ENCODE results near the gene CLCN7. TPM values are rescaled to one million over a fixed set of nuclear protein-coding genes. Genes with fewer than 3 reads are reported as not detected.

CLCN7 gene
- total and polyA plus RNA-seq, 2 experiments from 2014 or later = 17.4 to 53.8 TPM

- no peak overlapping the region for H3K4me3 Mint-ChIP-seq
- no peaks in the 10 kb centered on the region for H3K36me3 Mint-ChIP-seq (ENCODE audit: low read depth)
- H3K27ac Mint-ChIP-seq = no peak overlapping the region
Measured at GRCh38 chr16:1412847-1413246, 62.0 kb downstream of the CLCN7 start.

More at GRCh38 chr16:1412847-1413246, 62.0 kb downstream of the CLCN7 start:
- Histone ChIP-seq H3K4me3 (no peak overlapping the region), H2AFZ (no peak overlapping the region), H4K20me1 (replicated peaks; ENCODE audit: insufficient read depth) (peaks cover 13% of the 10 kb centered on the region), H3K27me3 (ENCODE audit: insufficient read depth) (no peaks in the 10 kb centered on the region), H3K36me3 (ENCODE audit: insufficient read depth) (no peaks in the 10 kb centered on the region), H3K4me2 (no peak overlapping the region), H3K27ac (ENCODE audit: low read depth) (no peak overlapping the region), H3K4me1 (ENCODE audit: insufficient read depth) (no peaks in the 10 kb centered on the region), H3F3A (replicated peaks; ENCODE audit: low read depth) (peaks cover 8% of the 10 kb centered on the region; the same call in 1 of the 2 replicates), H3K79me2 (replicated peaks; ENCODE audit: insufficient read depth) (peaks cover 24% of the 10 kb centered on the region), H3K9me2 (ENCODE audit: insufficient read depth) (no peaks in the 10 kb centered on the region)
- TF ChIP-seq JUNB (IDR thresholded peaks at IDR 0.05; ENCODE audit: unreplicated experiment) (no peak), POLR2AphosphoS5 (IDR thresholded peaks at IDR 0.05; ENCODE audit: low read depth) (no peak), STAT1 (IDR thresholded peaks at IDR 0.05; ENCODE audit: unreplicated experiment) (no peak), CTCF (conservative IDR thresholded peaks at IDR 0.05; ENCODE audit: low read depth in 2 of 2) (no peak), ETS1 (IDR thresholded peaks at IDR 0.05) (no peak), EZH2phosphoT487 (IDR thresholded peaks at IDR 0.05; ENCODE audit: unreplicated experiment) (no peak), ZNF331 (CRISPR knock-in tag; IDR thresholded peaks at IDR 0.05; ENCODE audit: low read depth) (no peak), EZH2 (IDR thresholded peaks at IDR 0.05; ENCODE audit: low read depth, unreplicated experiment) (no peak), REST (IDR thresholded peaks at IDR 0.05; ENCODE audit: unreplicated experiment) (no peak), ZNF114 (CRISPR knock-in tag; IDR thresholded peaks at IDR 0.05) (no peak), NANOG (IDR thresholded peaks at IDR 0.05; ENCODE audit: borderline replicate concordance) (no peak), CREB1 (CRISPR knock-in tag; IDR thresholded peaks at IDR 0.05; ENCODE audit: low read depth) (no peak), ZNF462 (CRISPR knock-in tag; IDR thresholded peaks at IDR 0.05) (no peak)
- no peak for DNase-seq (ENCODE audit: low spot score)
- Mint-ChIP-seq H3K27me3 (ENCODE audit: insufficient read depth, low read depth, poor library complexity) (peaks cover 5% of the 10 kb centered on the region), H3K9me3 (no peaks in the 10 kb centered on the region), H3K4me1 (no peaks in the 10 kb centered on the region)
- ATAC-seq = no peak

Data from GM23338 (cell line).